Measurements from ENCODE around the gene FRY. TPM values are rescaled to one million over a fixed set of nuclear protein-coding genes. Genes with fewer than 3 reads are reported as not detected.

Gene FRY
- total RNA-seq, 1 experiment from 2014 or later: 5.3 TPM

DNA sequence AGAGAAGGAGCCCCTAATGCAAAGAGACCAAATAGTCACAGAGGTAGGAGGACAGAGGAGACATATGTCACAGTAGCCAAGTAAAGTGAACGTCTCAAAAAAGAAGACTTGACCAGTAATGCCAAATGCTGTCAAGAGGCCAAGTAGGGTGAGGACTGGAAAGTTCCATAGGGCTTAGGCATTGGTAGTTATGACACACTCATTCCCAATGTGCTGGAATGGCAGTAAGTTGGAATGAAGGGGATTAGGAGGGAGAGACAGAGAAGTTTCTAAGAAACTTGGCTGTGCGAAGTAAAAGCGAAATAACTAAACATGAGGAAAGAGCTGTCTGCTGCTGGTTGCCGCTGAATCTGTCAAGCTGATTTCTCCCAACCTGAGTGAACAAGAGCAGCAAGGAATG, 14.9 kb upstream of the FRY start (continued):
- TF ChIP-seq, protein P1, sequence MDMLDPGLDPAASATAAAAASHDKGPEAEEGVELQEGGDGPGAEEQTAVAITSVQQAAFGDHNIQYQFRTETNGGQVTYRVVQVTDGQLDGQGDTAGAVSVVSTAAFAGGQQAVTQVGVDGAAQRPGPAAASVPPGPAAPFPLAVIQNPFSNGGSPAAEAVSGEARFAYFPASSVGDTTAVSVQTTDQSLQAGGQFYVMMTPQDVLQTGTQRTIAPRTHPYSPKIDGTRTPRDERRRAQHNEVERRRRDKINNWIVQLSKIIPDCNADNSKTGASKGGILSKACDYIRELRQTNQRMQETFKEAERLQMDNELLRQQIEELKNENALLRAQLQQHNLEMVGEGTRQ (CRISPR knock-in tag; IDR thresholded peaks at IDR 0.05): no peak
- TF ChIP-seq NFYB (CRISPR knock-in tag; conservative IDR thresholded peaks at IDR 0.05; ENCODE audit: low read depth): no peak
- no peak for TF ChIP-seq NR2C2 (CRISPR knock-in tag; IDR thresholded peaks at IDR 0.05)

- Mint-ChIP-seq H3K4me1 (no peaks in the 10 kb centered on the region), H3K27ac (no peak overlapping the region), H3K9me3 (no peaks in the 10 kb centered on the region), H3K27me3 (ENCODE audit: low read depth) (no peaks in the 10 kb centered on the region), H3K36me3 (no peaks in the 10 kb centered on the region), H3K4me3 (no peak overlapping the region)
- DNase-seq (ENCODE audit: low spot score) (no peak), ATAC-seq (no peak)
- ChIA-PET CTCF (interaction anchor here (2.2 kb wide), 1 partner anchor 107 kb away, joined by 8 read pairs; no protein-coding TSS in a partner anchor), POLR2A (interaction anchor here (0.6 kb wide), 1 partner anchor 1540 kb away, joined by 3 read pairs; no protein-coding TSS in a partner anchor)
- TF ChIP-seq TEAD4 (CRISPR knock-in tag; IDR thresholded peaks at IDR 0.05): no peak
- TF ChIP-seq, protein P2, sequence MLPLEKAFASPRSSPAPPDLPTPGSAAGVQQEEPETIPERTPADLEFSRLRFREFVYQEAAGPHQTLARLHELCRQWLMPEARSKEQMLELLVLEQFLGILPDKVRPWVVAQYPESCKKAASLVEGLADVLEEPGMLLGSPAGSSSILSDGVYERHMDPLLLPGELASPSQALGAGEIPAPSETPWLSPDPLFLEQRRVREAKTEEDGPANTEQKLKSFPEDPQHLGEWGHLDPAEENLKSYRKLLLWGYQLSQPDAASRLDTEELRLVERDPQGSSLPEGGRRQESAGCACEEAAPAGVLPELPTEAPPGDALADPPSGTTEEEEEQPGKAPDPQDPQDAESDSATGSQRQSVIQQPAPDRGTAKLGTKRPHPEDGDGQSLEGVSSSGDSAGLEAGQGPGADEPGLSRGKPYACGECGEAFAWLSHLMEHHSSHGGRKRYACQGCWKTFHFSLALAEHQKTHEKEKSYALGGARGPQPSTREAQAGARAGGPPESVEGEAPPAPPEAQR (CRISPR knock-in tag; IDR thresholded peaks at IDR 0.05): no peak
- TF ChIP-seq, protein P3, sequence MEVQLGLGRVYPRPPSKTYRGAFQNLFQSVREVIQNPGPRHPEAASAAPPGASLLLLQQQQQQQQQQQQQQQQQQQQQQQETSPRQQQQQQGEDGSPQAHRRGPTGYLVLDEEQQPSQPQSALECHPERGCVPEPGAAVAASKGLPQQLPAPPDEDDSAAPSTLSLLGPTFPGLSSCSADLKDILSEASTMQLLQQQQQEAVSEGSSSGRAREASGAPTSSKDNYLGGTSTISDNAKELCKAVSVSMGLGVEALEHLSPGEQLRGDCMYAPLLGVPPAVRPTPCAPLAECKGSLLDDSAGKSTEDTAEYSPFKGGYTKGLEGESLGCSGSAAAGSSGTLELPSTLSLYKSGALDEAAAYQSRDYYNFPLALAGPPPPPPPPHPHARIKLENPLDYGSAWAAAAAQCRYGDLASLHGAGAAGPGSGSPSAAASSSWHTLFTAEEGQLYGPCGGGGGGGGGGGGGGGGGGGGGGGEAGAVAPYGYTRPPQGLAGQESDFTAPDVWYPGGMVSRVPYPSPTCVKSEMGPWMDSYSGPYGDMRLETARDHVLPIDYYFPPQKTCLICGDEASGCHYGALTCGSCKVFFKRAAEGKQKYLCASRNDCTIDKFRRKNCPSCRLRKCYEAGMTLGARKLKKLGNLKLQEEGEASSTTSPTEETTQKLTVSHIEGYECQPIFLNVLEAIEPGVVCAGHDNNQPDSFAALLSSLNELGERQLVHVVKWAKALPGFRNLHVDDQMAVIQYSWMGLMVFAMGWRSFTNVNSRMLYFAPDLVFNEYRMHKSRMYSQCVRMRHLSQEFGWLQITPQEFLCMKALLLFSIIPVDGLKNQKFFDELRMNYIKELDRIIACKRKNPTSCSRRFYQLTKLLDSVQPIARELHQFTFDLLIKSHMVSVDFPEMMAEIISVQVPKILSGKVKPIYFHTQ (CRISPR knock-in tag; IDR thresholded peaks at IDR 0.05): no peak
- TF ChIP-seq, protein P4, sequence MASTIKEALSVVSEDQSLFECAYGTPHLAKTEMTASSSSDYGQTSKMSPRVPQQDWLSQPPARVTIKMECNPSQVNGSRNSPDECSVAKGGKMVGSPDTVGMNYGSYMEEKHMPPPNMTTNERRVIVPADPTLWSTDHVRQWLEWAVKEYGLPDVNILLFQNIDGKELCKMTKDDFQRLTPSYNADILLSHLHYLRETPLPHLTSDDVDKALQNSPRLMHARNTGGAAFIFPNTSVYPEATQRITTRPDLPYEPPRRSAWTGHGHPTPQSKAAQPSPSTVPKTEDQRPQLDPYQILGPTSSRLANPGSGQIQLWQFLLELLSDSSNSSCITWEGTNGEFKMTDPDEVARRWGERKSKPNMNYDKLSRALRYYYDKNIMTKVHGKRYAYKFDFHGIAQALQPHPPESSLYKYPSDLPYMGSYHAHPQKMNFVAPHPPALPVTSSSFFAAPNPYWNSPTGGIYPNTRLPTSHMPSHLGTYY (CRISPR knock-in tag; IDR thresholded peaks at IDR 0.05): no peak
Observed at GRCh38 chr13:32017474-32017873, 14.1 kb upstream of the FRY start.

- no peak overlapping the region for H3K27ac Mint-ChIP-seq
- POLR2A ChIA-PET: no interaction called here
- DNase-seq (ENCODE audit: low spot score) (peak; percentile 58), ATAC-seq (peak; percentile 87)
- H3K36me3 Mint-ChIP-seq: no peaks in the 10 kb centered on the region
- H3K27me3 Mint-ChIP-seq (ENCODE audit: low read depth): no peaks in the 10 kb centered on the region
- H3K4me1 Mint-ChIP-seq: no peaks in the 10 kb centered on the region; the same call in 1 of the 2 replicates
- CTCF ChIA-PET: interaction anchor here (0.6 kb wide), 2 partner anchors 71 to 110 kb away, joined by 3 read pairs; no protein-coding TSS in a partner anchor
- H3K4me3 Mint-ChIP-seq: no peak overlapping the region
- no peaks in the 10 kb centered on the region for H3K9me3 Mint-ChIP-seq
- TF ChIP-seq CREB1 (CRISPR knock-in tag; IDR thresholded peaks at IDR 0.05) (no peak), TEAD4 (CRISPR knock-in tag; IDR thresholded peaks at IDR 0.05) (no peak), ZBTB21 (CRISPR knock-in tag; IDR thresholded peaks at IDR 0.05; ENCODE audit: borderline replicate concordance) (0 out of 2 replicates have a peak, but pooled peaks have one; percentile 21)
- TF ChIP-seq, protein P5, sequence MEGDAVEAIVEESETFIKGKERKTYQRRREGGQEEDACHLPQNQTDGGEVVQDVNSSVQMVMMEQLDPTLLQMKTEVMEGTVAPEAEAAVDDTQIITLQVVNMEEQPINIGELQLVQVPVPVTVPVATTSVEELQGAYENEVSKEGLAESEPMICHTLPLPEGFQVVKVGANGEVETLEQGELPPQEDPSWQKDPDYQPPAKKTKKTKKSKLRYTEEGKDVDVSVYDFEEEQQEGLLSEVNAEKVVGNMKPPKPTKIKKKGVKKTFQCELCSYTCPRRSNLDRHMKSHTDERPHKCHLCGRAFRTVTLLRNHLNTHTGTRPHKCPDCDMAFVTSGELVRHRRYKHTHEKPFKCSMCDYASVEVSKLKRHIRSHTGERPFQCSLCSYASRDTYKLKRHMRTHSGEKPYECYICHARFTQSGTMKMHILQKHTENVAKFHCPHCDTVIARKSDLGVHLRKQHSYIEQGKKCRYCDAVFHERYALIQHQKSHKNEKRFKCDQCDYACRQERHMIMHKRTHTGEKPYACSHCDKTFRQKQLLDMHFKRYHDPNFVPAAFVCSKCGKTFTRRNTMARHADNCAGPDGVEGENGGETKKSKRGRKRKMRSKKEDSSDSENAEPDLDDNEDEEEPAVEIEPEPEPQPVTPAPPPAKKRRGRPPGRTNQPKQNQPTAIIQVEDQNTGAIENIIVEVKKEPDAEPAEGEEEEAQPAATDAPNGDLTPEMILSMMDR (IDR thresholded peaks at IDR 0.05): peak; percentile 56
- TF ChIP-seq, protein P6, sequence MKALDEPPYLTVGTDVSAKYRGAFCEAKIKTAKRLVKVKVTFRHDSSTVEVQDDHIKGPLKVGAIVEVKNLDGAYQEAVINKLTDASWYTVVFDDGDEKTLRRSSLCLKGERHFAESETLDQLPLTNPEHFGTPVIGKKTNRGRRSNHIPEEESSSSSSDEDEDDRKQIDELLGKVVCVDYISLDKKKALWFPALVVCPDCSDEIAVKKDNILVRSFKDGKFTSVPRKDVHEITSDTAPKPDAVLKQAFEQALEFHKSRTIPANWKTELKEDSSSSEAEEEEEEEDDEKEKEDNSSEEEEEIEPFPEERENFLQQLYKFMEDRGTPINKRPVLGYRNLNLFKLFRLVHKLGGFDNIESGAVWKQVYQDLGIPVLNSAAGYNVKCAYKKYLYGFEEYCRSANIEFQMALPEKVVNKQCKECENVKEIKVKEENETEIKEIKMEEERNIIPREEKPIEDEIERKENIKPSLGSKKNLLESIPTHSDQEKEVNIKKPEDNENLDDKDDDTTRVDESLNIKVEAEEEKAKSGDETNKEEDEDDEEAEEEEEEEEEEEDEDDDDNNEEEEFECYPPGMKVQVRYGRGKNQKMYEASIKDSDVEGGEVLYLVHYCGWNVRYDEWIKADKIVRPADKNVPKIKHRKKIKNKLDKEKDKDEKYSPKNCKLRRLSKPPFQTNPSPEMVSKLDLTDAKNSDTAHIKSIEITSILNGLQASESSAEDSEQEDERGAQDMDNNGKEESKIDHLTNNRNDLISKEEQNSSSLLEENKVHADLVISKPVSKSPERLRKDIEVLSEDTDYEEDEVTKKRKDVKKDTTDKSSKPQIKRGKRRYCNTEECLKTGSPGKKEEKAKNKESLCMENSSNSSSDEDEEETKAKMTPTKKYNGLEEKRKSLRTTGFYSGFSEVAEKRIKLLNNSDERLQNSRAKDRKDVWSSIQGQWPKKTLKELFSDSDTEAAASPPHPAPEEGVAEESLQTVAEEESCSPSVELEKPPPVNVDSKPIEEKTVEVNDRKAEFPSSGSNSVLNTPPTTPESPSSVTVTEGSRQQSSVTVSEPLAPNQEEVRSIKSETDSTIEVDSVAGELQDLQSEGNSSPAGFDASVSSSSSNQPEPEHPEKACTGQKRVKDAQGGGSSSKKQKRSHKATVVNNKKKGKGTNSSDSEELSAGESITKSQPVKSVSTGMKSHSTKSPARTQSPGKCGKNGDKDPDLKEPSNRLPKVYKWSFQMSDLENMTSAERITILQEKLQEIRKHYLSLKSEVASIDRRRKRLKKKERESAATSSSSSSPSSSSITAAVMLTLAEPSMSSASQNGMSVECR (CRISPR knock-in tag; IDR thresholded peaks at IDR 0.05; ENCODE audit: borderline replicate concordance): no peak
- TF ChIP-seq, protein P7, sequence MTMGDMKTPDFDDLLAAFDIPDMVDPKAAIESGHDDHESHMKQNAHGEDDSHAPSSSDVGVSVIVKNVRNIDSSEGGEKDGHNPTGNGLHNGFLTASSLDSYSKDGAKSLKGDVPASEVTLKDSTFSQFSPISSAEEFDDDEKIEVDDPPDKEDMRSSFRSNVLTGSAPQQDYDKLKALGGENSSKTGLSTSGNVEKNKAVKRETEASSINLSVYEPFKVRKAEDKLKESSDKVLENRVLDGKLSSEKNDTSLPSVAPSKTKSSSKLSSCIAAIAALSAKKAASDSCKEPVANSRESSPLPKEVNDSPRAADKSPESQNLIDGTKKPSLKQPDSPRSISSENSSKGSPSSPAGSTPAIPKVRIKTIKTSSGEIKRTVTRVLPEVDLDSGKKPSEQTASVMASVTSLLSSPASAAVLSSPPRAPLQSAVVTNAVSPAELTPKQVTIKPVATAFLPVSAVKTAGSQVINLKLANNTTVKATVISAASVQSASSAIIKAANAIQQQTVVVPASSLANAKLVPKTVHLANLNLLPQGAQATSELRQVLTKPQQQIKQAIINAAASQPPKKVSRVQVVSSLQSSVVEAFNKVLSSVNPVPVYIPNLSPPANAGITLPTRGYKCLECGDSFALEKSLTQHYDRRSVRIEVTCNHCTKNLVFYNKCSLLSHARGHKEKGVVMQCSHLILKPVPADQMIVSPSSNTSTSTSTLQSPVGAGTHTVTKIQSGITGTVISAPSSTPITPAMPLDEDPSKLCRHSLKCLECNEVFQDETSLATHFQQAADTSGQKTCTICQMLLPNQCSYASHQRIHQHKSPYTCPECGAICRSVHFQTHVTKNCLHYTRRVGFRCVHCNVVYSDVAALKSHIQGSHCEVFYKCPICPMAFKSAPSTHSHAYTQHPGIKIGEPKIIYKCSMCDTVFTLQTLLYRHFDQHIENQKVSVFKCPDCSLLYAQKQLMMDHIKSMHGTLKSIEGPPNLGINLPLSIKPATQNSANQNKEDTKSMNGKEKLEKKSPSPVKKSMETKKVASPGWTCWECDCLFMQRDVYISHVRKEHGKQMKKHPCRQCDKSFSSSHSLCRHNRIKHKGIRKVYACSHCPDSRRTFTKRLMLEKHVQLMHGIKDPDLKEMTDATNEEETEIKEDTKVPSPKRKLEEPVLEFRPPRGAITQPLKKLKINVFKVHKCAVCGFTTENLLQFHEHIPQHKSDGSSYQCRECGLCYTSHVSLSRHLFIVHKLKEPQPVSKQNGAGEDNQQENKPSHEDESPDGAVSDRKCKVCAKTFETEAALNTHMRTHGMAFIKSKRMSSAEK (CRISPR knock-in tag; IDR thresholded peaks at IDR 0.05; ENCODE audit: borderline replicate concordance): no peak
Observed at GRCh38 chr13:32019612-32020233, 11.9 kb upstream of the FRY start.

Data from WTC11 (cell line).